Large intestine (tissue), 3 donors: ENCODE measurements around the gene TMC6. TPM values are rescaled to one million over a fixed set of nuclear protein-coding genes. Genes with fewer than 3 reads are reported as not detected.
A peak's percentile ranks its signal among the peaks of the same experiment; 100 is the strongest.

Experiments used
- DNase-seq, 2 donors: peaks; one replicate each; pipeline versions ENCODE4 v3.0.0 to v3.0.0-alpha.2; 2013
- H3K27ac ChIP-seq: one replicate; pipeline ENCODE4 v1.5.1; 2013; ENCODE audit warnings: low read length
- H3K27me3 ChIP-seq: 2 replicates; pipeline ENCODE4 v1.6.1; 2013; ENCODE audit warnings: low read length; ENCODE audit not compliant: control insufficient read depth, insufficient read depth
- H3K36me3 ChIP-seq: 2 replicates; pipeline ENCODE4 v1.6.1; 2013; ENCODE audit warnings: low read length; ENCODE audit not compliant: control insufficient read depth, insufficient read depth
- H3K4me1 ChIP-seq: one replicate; pipeline ENCODE4 v1.6.1; 2013; ENCODE audit warnings: low read length; ENCODE audit not compliant: control insufficient read depth, insufficient read depth
- H3K4me3 ChIP-seq: one replicate; pipeline ENCODE4 v1.5.1; 2013; ENCODE audit warnings: low read length
- H3K9me3 ChIP-seq: one replicate; pipeline ENCODE4 v1.6.1; 2013; ENCODE audit warnings: mild to moderate bottlenecking, low read depth, low read length, moderate library complexity; ENCODE audit not compliant: control insufficient read depth
- WGBS: methylation state at CpG from one replicate; pipeline ENCODE4 v1.1.5; 2013; ENCODE audit warnings: low lambda C conversion rate; ENCODE audit not compliant: insufficient coverage; 5-methylcytosine and 5-hydroxymethylcytosine counted together
- polyA plus RNA-seq: library from polyadenylated mRNA; unstranded; fragments of 120-200 nt; gene quantifications from one replicate; pipeline ENCODE4 v1.2.1, GENCODE V29; 2013

The TMC6 gene
- polyA plus RNA-seq, 1 donor, result 69.9 TPM

- Histone ChIP-seq H3K36me3 (peaks cover 50% of the 10 kb centered on the region), H3K27ac (no peak overlapping the region), H3K4me1 (peaks cover 3% of the 10 kb centered on the region), H3K27me3 (no peaks in the 10 kb centered on the region), H3K4me3 (no peak overlapping the region), H3K9me3 (no peaks in the 10 kb centered on the region)
- 80% methylated on average over 1 of the region's 21 CpGs for WGBS
- no peak for DNase-seq
Measured at GRCh38 chr17:78107976-78108725, 20.4 kb downstream of the TMC6 start.

GRCh38 chr17:78107457-78107856 is 21.1 kb downstream of the TMC6 start:
- no peaks in the 10 kb centered on the region for H3K9me3 ChIP-seq
- no peak overlapping the region for H3K4me3 ChIP-seq
- 85% methylated on average over 5 of the region's 10 CpGs for WGBS

GRCh38 chr17:78106211-78106610 is 22.3 kb downstream of the TMC6 start:
- 79% methylated on average over 5 of the region's 15 CpGs for WGBS
- no peak overlapping the region for H3K27ac ChIP-seq
- H3K9me3 ChIP-seq, result no peaks in the 10 kb centered on the region
- peaks cover 3% of the 10 kb centered on the region for H3K4me1 ChIP-seq
- H3K36me3 ChIP-seq, result peaks cover 42% of the 10 kb centered on the region
- DNase-seq, result no peak
- H3K27me3 ChIP-seq, result no peaks in the 10 kb centered on the region
- H3K4me3 ChIP-seq, result no peak overlapping the region

More at GRCh38 chr17:78107457-78107856, 21.1 kb downstream of the TMC6 start:
- no peak for DNase-seq
- H3K36me3 ChIP-seq, result peaks cover 48% of the 10 kb centered on the region
- no peaks in the 10 kb centered on the region for H3K27me3 ChIP-seq
- peaks cover 3% of the 10 kb centered on the region for H3K4me1 ChIP-seq
- no peak overlapping the region for H3K27ac ChIP-seq

GRCh38 chr17:78105551-78105950 is 23.0 kb downstream of the TMC6 start:
- Histone ChIP-seq H3K4me1 (peaks cover 3% of the 10 kb centered on the region), H3K4me3 (no peak overlapping the region), H3K36me3 (peaks cover 40% of the 10 kb centered on the region), H3K27ac (peak overlapping the region; percentile 30), H3K27me3 (no peaks in the 10 kb centered on the region), H3K9me3 (no peaks in the 10 kb centered on the region)
- peak in 1 of 2 donors; percentile 35 for DNase-seq
- WGBS, result 30% methylated on average over 4 of the region's 13 CpGs

- Histone ChIP-seq H3K4me1 (peaks cover 3% of the 10 kb centered on the region), H3K9me3 (no peaks in the 10 kb centered on the region), H3K36me3 (peaks cover 39% of the 10 kb centered on the region), H3K27me3 (no peaks in the 10 kb centered on the region), H3K27ac (peak overlapping the region; percentile 30), H3K4me3 (no peak overlapping the region)
- 20% methylated on average over 1 of the region's 16 CpGs for WGBS
- no peak for DNase-seq
Measured at GRCh38 chr17:78105101-78105500, 23.5 kb downstream of the TMC6 start.

- Histone ChIP-seq H3K36me3 (peaks cover 38% of the 10 kb centered on the region), H3K4me3 (no peak overlapping the region), H3K27ac (no peak overlapping the region), H3K4me1 (peaks cover 3% of the 10 kb centered on the region), H3K9me3 (no peaks in the 10 kb centered on the region), H3K27me3 (no peaks in the 10 kb centered on the region)
- no peak for DNase-seq
- WGBS, result no CpG with 5 or more reads among the region's 28 CpGs
Measured at GRCh38 chr17:78104540-78104941, 24.0 kb downstream of the TMC6 start.

- H3K9me3 ChIP-seq, result no peaks in the 10 kb centered on the region
- no peak for DNase-seq
- no CpG with 5 or more reads among the region's 4 CpGs for WGBS
- H3K36me3 ChIP-seq, result peaks cover 40% of the 10 kb centered on the region
- no peaks in the 10 kb centered on the region for H3K27me3 ChIP-seq
- H3K4me3 ChIP-seq, result no peak overlapping the region
- no peak overlapping the region for H3K27ac ChIP-seq
- H3K4me1 ChIP-seq, result peaks cover 3% of the 10 kb centered on the region
Measured at GRCh38 chr17:78103311-78103710, 25.2 kb downstream of the TMC6 start.

- Histone ChIP-seq H3K36me3 (peaks cover 47% of the 10 kb centered on the region), H3K27me3 (no peaks in the 10 kb centered on the region), H3K4me3 (no peak overlapping the region), H3K9me3 (no peaks in the 10 kb centered on the region), H3K4me1 (peaks cover 3% of the 10 kb centered on the region), H3K27ac (no peak overlapping the region)
- 100% methylated on average over 1 of the region's 10 CpGs for WGBS
- DNase-seq, result no peak
Measured at GRCh38 chr17:78101542-78101941, 27.0 kb downstream of the TMC6 start.

- 74% methylated on average over 3 of the region's 5 CpGs for WGBS
- no peaks in the 10 kb centered on the region for H3K27me3 ChIP-seq
- H3K9me3 ChIP-seq, result no peaks in the 10 kb centered on the region
- DNase-seq, result no peak
- no peak overlapping the region for H3K27ac ChIP-seq
- H3K36me3 ChIP-seq, result peaks cover 51% of the 10 kb centered on the region
- H3K4me1 ChIP-seq, result peaks cover 3% of the 10 kb centered on the region
- no peak overlapping the region for H3K4me3 ChIP-seq
Measured at GRCh38 chr17:78101112-78101511, 27.4 kb downstream of the TMC6 start.

- no peak for DNase-seq
- Histone ChIP-seq H3K27me3 (no peaks in the 10 kb centered on the region), H3K9me3 (no peaks in the 10 kb centered on the region), H3K36me3 (peaks cover 61% of the 10 kb centered on the region), H3K27ac (no peak overlapping the region), H3K4me3 (no peak overlapping the region), H3K4me1 (no peaks in the 10 kb centered on the region)
- no CpG with 5 or more reads among the region's 9 CpGs for WGBS
Measured at GRCh38 chr17:78096093-78096492, 32.5 kb downstream of the TMC6 start.

- no peaks in the 10 kb centered on the region for H3K4me1 ChIP-seq
- no peaks in the 10 kb centered on the region for H3K9me3 ChIP-seq
- no peak overlapping the region for H3K4me3 ChIP-seq
- no CpG with 5 or more reads among the region's 6 CpGs for WGBS
- peaks cover 60% of the 10 kb centered on the region for H3K36me3 ChIP-seq
- H3K27ac ChIP-seq, result no peak overlapping the region
- no peaks in the 10 kb centered on the region for H3K27me3 ChIP-seq
- DNase-seq, result no peak
Measured at GRCh38 chr17:78095035-78095434, 33.5 kb downstream of the TMC6 start.
